GM21447 (cell line): ENCODE results near the gene AJAP1.
"Not testable (repeated sequence)": the region's sequence is repeated elsewhere in the genome, so short reads cannot be mapped to it uniquely, and the experiment has no call there.

Experiments
- ATAC-seq: cut with Tn5 transposase; IDR thresholded peaks from one replicate; pipeline ENCODE4 v1.9.1; 2021; ENCODE audit not compliant: unreplicated experiment

Gene AJAP1

DNA sequence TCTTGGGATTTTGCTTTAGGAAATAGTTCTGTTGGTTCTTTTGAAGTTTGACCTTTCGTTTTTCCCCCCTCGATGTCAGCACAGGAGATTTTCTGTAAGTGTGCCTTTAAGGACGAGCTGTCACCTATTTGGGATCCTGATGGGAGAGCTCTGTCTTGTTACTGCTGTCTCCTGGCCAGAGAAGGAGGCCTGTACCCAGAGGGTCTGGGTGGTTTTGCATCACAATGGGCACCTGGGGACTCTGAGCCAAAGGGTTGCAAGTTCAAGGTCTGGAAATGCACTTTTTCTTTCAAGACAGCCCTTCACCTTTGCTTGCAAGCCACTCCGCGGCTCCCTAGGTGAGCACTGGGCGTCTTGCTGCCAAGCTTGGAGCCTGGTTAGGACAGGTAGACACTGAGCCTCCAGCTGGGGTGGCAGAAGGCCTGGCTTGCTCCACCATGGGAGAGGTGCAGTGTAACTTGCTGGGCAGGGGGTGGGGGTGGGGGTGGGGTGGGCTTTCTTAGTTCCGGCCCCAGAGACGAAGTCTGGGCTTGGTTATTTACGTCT is 2.9 kb downstream of the AJAP1 start:
- no peak for ATAC-seq

DNA sequence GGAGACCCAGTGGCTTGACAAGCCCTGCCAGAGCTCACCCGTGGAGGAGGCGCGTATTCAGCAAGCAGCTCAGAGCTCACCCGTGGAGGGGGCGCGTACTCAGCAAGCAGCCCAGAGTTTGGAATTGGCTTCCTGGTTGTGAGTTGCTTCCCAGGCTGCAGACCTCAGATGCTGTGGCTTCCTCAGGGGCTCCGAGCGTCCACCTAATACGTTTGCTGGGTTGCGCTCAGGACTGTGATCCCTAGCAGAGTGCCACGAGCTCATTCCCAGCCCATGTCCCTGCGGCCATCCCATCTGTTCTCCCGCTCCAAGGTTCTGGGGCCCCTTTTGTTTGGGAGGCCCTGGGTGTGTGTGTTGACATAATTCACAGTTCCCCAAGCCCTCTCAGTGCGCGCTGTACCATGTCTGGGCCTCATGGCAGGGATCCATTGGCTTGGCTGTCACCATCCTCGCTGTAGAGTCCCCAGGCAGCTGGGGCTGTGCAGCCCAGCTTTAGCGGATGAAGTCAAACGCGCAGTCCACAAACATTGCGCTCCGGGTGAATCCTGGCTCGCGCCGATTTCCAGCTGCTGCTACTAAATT is 3.6 kb downstream of the AJAP1 start:
- no peak for ATAC-seq

DNA sequence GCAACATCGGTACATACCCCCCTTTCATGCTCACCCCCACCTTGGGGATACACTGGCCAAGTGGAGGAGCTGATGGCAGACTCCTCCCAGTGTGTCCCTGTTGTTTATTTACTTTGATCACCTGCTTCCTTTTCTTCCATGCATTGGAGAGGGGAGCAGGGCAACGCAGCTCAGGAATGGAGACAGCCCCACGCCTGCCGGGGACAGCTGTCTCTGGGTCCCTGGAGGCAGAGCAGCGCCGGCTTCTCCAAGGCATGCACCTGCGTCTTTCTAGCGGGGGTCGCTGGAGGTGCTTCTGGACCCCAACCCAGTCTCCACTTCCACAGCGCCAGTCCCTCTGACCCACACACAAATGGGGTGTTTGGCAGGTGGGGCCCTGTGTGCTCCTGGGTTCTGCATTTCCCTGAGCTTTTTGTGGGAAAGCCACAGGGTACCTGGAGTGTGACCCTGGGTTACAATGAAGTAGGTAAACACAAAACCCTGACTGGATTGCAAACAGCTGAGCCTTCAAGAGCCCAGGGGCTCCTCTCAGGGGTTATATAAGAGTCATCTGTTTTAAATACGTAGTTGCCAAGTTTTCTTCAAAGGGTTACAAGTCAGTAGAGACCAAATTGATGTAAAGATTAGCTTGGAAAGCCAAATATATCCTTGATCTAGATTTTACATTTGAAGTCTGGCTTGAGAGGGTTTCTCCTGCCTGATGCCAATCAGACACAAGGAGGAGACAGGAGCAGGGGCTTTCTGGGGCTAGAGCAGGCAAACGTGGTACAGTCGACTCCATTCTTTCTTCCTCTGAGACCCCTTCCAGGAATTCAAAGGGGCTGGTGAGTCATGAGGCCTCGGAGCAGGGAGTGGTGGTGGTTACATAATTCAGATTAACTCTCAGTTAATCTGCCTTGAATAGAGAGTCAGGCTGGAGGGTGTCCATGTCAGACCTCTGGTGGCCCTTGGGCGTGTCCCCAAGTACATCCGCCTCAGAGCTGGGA is 4.5 kb downstream of the AJAP1 start:
- ATAC-seq = no peak

DNA sequence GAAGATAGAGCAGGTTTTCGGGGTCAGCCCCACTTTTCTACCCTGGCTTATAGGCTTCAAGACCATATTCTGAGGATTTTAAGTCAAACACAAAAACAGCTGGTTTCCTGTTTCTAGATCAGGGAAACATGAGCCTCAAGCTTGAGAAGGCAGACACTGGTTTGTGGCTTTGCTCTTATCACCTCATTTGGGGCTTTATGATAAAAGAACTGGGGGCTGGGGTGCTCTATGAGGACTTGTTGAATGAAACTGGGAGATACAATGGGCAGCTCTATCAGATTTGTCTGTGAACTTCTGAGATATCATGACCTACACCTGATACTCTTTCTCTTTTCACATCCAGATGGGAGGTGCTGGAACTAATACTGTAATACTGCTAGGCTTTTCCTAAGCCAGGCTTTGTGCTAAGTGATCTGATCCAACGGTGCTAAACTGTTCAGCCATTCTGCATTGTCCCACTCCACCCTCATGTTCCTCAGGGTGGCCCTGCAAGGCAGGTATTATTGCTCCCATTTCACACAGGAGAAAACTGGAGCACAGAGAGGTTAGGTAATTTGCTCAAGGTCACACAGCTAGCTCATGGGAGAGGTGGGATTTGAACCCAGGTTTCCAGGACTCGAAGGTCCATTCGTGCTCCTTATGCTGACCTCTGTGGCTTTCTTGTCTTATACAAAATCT is 6.6 kb downstream of the AJAP1 start:
- no peak for ATAC-seq

DNA sequence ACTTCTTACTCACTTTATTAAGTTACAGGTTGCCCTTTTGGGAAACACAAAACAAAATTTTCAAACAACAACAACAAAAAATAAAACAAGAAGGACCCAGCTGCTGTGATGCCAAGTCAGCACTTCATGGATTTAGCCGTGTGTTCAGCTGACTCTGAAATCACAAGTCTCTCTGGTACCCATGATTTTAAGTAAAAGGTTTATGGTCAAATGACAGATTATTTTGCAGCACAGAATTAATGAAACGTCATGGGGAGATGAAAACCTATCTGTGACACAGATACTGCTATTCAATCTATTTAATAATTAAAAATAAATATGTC is 7.1 kb downstream of the AJAP1 start:
- no peak for ATAC-seq

DNA sequence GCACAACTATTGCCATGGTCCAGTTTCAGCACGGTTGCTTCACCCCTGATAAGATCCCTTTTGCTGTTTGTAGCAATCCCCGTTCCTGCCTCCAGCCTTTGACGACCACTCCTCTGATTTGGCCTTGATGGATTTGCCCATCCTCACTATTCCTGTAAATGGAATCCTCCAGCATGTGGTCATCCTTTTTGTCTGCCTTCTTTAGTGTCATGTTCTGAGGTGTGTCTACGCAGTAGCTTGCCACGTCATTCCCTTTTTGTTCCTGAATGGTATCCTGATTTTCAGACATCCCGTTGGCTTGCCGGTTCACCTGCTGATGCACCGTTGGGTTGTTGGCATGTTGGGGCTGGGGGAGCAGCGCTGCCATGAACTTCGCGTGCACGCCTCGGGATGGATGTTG is 7.8 kb downstream of the AJAP1 start:
- no peak for ATAC-seq

DNA sequence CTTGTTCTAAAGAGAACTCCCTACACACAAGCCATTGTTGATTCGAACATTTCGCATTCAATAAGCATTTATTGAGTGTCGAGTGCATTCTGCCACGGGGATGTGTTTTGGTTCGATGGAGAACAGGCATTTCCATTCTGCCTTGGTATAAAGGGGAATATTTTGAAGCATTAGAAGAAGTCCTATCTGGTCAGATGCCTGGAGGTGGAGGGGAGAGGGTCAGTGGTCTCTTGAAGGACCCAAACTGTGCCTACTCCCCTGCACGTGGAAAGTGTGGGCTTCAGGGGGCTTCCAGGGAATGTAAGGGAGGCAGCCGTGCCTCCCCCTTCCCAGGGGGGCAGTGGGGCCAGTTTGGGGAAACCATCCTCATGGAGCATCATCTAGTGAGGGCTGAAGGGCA is 8.3 kb downstream of the AJAP1 start:
- no peak for ATAC-seq

DNA sequence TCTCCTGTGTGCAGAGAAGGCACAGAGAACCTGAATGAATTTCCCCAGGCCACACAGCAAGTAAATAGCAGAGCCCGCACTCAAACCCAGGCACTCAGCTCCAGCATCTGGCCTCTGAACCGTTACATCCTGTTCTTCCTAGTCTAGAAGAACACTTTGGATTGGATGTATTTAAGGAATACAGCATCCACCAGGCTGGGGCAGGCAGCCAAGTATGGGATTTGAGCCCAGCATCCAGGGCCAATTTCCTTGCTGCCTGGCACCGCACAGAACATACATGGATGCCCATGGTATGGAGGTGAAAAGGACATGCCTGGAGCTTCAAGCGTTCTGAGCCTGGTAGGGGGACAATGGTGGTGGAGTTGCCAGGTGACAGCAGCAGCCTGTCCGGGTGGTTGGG is 9.7 kb downstream of the AJAP1 start:
- ATAC-seq = no peak

DNA sequence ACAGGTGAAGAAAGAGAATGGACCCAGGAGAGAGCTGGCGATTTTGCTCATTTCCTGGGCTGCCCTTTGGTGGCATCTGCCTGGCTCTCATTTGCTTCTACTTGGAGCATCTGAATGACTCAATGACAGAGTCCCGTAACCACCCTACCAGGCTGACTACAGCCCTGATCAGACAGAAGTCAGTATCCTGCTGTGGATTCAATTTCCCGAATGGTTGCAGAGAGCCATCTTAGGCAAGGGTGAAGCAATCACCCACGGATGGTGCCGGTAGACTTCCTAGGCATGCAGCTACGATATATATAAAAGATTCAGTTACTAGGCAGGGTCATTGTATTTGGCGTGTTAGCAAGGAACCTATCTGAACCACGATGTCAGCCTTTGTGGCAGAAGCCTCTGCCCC is 10.2 kb downstream of the AJAP1 start:
- ATAC-seq = no peak

DNA sequence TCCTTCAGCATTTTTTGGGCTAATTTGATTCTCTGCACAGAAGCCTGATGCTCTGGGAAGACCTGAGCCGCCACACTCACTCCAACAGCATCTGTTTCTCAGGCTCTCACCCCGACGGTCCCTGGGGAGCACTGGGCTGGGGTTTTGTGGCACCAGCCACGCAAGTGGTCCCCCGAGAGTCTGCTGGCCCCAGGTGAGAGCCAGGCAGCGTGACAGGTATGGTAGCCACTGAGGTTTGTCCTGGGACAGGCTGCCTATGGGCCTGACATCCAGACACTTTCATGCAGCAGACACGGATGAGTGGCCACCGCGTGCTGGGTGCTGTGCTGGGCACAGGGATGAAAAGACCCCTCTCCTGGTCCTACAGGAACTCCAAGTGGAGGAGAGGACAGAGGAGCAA is 11.0 kb downstream of the AJAP1 start:
- no peak for ATAC-seq

DNA sequence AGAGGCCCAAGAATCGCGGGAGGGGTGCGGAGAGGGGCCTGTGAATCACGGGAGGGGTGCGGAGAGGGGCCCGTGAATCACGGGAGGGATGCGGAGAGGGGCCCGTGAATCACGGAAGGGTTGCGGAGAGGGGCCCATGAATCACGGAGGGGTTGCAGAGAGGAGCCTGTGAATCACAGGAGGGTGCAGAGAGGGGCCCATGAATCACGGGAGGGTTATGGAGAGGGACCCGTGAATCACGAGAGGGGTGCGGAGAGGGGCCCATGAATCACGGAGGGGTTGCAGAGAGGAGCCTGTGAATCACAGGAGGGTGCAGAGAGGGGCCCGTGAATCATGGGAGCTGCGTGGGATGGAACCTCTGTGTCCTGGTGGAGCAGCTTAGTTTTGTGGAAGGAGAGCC is 12.3 kb downstream of the AJAP1 start:
- ATAC-seq = not testable (repeated sequence)

DNA sequence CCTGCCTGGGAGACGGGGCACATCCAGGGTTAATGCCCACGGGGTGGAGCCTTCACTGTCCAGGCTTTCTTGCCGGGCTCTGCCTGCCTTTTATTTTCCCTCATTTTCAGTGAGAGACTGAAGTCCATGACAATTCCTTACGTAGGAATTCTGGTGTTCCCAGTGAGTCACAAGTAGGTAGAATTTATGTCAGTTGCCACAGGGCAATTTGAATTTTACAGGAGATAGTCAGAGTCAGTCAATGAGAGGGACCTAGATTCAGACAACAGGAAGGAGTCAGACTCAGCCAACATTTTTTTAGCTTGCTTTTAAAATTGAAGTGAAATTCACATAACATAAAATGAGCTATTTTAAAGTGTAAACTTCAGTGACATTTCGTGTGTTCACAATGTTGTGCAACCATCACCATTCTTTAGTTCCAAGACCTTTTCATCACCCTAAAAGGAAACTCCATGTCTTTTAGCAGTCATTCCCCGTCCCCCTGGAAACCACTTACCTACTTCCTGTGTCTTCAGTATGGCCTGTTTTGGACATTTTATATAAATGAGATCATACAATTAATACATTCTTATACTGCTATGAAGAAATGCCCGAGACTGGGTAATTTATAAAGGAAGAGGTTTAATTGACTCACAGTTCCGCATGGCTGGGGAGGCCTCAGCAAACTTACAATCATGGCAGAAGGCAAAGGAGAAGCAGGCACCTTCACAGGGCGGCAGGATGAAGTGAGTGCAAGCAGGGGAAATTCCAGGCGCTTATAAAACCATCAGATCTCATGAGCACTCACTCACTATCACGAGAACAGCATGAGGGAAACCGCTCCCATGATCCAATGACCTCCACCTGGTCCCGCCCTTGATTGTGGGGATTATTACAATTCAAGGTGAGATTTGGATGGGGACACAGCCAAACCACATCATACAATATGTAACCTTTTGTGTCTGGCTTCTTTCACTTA is 14.6 kb downstream of the AJAP1 start:
- ATAC-seq = no peak

DNA sequence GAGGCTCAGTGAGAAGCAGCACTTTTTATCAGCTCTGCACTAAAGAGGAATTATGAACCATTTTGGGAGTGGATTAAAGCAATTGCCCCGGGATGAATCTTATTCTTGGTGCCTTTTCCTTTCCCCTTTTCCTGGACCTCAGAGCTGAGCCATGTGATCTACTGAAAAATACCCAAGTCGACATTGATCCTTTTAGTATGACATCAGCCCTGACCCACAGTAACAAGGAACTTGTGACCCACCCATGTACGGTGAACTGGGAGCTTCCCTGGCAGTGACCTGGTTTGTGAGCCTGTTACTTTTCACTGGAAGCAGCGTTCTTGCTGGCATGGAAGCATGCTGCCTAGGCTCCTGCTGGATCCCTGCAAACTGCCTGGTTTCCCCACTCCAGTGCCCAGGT is 15.9 kb downstream of the AJAP1 start:
- no peak for ATAC-seq

DNA sequence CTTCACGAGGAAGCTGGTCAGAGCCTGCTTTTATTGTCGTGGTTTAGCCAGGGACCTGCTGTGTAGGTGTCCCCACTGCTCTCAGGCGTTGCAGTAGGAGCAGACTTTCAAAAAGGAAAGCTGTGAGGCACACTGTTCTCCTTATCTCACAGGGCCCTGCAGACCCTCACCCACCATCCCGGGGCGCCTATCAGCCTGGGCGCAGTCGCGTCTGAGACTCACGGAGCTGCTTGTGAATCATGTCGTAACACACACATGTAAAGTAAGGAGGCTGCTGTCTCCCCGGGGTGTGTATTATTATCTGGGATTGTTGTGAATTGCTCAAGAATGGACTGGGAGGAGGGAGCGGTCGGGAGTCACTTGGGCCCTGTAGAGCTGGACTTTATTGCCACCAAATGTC is 17.4 kb downstream of the AJAP1 start:
- no peak for ATAC-seq

DNA sequence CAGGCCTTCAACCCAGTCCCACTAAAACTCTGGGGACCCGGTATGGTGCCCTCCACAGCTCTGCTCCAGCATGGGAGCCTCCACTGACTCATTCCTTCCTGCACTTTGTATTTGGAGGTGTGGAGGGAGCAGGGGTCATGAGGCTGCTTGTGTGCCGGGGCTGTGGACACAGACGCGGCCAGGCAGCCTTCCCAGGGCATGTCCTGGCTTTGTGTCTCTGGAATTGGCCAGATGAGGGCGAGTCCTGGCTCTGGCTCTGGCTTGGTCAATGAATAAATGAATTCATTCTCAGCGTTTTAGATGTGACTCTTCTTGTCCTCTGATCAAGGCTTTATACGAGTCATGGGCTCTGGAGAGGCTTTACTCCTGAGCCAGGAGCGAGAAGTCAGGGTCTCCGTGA is 19.1 kb downstream of the AJAP1 start:
- no peak for ATAC-seq

DNA sequence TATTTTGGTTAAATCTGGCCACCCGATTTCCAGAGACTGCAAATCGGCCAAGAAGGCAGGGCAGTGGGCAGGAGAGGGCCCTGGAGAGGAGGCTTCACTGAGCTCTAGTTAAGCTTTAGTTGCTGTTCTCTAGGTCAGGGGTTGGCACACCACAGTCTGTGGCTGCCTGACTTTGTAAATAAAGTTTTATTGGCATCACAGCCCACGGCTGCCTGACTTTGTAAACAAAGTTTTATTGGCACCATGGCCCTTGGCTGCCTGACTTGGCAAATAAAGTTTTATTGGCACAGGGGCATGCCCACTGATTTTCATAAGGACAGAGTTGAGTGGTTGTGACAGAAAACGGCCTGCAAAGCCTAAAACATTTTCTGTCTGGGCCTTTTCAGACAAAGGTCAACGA is 19.7 kb downstream of the AJAP1 start:
- no peak for ATAC-seq

DNA sequence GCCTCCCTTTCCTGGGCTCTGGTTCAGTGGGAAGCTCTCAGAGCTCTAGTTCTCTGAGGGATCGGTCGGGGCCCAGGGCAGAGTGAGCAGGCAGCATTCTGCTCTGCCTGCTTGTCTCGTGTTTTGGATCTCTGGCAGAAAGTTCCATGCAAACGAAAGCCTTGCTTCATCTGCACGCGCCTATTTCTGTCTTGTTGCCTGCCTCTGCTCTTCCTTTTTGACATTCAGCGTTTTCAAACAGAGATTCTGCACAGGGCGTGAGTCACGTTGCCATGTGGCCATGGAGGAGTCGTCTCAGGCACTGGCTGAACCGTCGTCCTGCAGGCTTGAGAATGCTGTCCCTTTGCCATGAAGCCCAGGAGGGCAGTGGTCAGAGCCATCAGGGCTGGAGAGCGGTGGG is 20.3 kb downstream of the AJAP1 start:
- no peak for ATAC-seq

DNA sequence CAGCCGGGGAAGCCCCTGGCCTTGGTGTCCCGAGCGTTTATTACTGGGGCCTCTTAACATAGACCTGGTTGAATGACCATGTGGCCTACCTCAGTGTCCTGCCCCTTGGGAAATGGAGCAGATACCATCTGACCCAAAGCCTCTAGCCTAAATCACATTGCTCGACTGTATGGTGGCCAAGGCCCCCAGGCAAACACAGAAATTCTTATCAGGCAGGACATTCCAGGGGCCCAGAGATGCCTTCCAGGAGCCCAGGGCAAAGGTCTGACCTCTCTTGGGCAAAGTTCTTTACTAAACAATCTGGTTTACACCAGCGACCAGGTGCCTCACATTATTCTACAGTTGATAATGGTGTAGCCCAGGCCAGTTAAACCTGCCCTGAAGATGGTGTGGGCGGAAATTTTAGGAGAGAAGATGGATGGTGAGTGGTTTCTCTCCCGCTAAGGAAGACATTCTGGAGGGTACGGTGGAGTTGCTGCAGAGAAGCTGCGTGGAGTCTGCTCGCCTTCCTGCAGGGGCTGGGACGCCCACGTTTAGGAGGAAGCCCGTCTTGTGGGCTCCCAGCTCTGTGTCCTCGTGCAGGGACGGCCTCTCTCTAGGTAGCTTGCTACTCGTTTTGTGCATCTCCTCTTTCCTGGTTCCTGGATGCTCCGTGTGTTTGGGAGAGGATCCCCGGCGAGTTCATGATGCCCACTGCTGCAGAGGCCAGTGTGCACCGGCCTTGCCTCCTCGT is 21.2 kb downstream of the AJAP1 start:
- ATAC-seq = no peak

DNA sequence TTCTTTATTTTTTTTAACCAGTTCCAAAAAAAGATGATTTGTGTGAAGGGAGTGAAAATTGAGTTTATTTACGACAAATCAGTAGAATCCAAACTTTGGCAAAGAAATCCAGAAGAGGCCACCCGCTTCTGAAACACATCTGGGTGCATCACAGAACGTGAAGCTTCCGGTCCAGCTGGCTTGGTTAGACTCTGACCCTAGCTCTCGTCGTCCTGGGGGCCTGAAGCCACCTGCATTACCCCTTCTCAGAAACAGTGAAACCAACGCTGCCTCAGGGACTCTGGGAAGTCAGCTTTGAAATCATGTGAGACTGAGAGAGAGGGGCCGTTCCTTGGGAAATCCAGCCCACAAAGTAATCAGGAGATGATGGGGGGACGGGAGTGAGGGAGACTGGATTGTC is 21.8 kb downstream of the AJAP1 start:
- ATAC-seq = no peak

DNA sequence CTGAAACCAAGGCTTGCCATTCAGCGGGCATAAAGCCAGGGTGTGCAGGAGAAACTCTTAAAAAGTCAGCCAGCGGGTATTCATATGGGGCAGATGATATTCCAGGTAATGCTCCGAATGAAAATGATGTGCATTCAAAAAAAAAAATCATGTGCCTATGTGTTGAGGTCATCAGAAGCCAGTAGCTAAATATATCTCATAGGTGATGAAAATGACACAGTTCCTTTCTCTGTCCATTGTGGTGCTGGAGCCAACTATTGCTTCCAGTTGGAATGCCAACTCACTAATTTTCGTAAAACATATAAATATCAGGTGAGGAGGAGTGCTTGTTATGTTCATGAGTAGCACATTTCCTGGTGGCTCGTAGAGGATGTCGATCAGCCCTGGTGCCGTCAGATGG is 23.2 kb downstream of the AJAP1 start:
- no peak for ATAC-seq
